ENCODE results near the gene CDKL1. TPM values are rescaled to one million over a fixed set of nuclear protein-coding genes. Genes with fewer than 3 reads are reported as not detected.
A peak's percentile ranks its signal among the peaks of the same experiment; 100 is the strongest.

The CDKL1 gene
- total and polyA plus RNA-seq, 2 of the 13 experiments (the other 11 are each of a cell fraction or from before 2014, with no cell fraction given) = 4.4 to 5.1 TPM

DNA sequence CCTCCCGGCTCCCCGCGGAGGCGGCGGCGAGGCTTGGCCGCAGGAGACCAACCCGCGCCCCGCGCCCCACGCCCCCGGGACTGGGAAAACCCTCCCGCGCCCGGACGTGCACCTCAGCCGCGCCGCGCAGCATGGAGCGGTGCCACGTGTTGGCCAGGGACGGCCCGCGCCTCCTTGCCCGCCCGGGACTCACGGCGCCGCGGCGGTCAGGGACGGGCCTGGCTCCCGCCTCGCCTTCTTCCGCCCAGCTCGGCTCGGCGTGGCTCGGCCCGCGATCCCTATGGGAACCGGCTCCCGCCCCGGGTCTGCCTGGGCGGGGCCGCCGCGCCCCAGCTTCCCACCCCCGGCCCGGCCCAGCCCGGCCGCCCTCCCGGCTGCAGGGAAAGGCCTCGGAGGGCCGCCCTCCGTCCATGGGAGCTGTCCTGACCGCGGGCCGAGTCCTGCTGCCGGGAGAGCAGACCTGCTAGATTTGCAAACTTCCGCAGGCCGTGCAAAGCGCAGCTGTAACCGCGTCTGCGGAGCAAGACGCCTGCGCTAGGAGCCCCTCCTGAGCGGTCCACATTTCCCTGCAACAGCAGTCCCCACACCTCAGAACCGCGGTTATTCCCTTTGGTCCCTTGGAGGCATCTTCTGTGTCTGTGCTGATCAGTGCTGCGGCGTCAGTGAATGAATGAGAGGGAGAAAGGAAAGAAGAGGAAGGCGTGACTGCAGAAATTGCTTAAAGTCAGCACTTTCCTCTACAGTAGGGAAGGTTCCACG, at the start of gene CDKL1 (continued):
- TF ChIP-seq, protein P1, sequence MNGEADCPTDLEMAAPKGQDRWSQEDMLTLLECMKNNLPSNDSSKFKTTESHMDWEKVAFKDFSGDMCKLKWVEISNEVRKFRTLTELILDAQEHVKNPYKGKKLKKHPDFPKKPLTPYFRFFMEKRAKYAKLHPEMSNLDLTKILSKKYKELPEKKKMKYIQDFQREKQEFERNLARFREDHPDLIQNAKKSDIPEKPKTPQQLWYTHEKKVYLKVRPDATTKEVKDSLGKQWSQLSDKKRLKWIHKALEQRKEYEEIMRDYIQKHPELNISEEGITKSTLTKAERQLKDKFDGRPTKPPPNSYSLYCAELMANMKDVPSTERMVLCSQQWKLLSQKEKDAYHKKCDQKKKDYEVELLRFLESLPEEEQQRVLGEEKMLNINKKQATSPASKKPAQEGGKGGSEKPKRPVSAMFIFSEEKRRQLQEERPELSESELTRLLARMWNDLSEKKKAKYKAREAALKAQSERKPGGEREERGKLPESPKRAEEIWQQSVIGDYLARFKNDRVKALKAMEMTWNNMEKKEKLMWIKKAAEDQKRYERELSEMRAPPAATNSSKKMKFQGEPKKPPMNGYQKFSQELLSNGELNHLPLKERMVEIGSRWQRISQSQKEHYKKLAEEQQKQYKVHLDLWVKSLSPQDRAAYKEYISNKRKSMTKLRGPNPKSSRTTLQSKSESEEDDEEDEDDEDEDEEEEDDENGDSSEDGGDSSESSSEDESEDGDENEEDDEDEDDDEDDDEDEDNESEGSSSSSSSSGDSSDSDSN (CRISPR knock-in tag; IDR thresholded peaks at IDR 0.05) = peak; percentile 91; the same call in 1 of the 2 replicates
- TF ChIP-seq, protein P2, sequence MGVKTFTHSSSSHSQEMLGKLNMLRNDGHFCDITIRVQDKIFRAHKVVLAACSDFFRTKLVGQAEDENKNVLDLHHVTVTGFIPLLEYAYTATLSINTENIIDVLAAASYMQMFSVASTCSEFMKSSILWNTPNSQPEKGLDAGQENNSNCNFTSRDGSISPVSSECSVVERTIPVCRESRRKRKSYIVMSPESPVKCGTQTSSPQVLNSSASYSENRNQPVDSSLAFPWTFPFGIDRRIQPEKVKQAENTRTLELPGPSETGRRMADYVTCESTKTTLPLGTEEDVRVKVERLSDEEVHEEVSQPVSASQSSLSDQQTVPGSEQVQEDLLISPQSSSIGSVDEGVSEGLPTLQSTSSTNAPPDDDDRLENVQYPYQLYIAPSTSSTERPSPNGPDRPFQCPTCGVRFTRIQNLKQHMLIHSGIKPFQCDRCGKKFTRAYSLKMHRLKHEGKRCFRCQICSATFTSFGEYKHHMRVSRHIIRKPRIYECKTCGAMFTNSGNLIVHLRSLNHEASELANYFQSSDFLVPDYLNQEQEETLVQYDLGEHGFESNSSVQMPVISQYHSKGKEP (CRISPR knock-in tag; IDR thresholded peaks at IDR 0.05) = peak; percentile 44; the same call in 1 of the 2 replicates
- no peak; the same call in 1 of the 2 replicates for TF ChIP-seq ZIK1 (CRISPR knock-in tag; IDR thresholded peaks at IDR 0.05; ENCODE audit: borderline replicate concordance, low read depth)
- no peak for TF ChIP-seq ZNF615 (CRISPR knock-in tag; IDR thresholded peaks at IDR 0.05; ENCODE audit: borderline replicate concordance)
- TF ChIP-seq ZNF382 (CRISPR knock-in tag; IDR thresholded peaks at IDR 0.05; ENCODE audit: borderline replicate concordance) = no peak
- TF ChIP-seq, protein P3, sequence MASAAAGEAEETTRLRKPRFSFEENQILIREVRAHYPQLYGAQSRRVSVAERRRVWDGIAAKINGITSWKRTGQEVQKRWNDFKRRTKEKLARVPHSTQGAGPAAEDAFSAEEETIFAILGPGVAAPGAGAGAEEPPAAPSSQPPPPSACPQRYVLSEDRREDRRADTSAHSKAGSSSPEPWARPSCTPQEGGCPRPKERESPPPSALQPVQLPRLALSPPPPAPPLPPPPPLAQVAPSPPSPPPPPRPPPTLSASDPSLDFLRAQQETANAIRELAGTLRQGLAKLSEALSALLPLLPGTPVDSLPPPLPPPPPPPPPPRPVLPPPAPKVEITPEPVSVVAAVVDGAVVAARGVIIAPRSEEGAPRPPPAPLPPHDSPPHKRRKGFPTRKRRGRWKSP (CRISPR knock-in tag; IDR thresholded peaks at IDR 0.05) = peak; percentile 72; the same call in 1 of the 2 replicates
- no peak for TF ChIP-seq SRF (IDR thresholded peaks at IDR 0.05; ENCODE audit: low read depth, low read length)
- TF ChIP-seq ZNF251 (CRISPR knock-in tag; IDR thresholded peaks at IDR 0.05) = no peak
- no peak for TF ChIP-seq ZNF674 (CRISPR knock-in tag; IDR thresholded peaks at IDR 0.05; ENCODE audit: low read depth)
- TF ChIP-seq, protein P4, sequence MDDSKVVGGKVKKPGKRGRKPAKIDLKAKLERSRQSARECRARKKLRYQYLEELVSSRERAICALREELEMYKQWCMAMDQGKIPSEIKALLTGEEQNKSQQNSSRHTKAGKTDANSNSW (CRISPR knock-in tag; IDR thresholded peaks at IDR 0.05; ENCODE audit: borderline replicate concordance) = peak; percentile 95; the same call in 1 of the 2 replicates
- TF ChIP-seq ETV6 (CRISPR knock-in tag; conservative IDR thresholded peaks at IDR 0.05) = peak; percentile 44; the same call in 1 of the 2 replicates
- no peak; the same call in 1 of the 2 replicates for TF ChIP-seq ZNF552 (CRISPR knock-in tag; IDR thresholded peaks at IDR 0.05; ENCODE audit: borderline replicate concordance)
- TF ChIP-seq, protein P5, sequence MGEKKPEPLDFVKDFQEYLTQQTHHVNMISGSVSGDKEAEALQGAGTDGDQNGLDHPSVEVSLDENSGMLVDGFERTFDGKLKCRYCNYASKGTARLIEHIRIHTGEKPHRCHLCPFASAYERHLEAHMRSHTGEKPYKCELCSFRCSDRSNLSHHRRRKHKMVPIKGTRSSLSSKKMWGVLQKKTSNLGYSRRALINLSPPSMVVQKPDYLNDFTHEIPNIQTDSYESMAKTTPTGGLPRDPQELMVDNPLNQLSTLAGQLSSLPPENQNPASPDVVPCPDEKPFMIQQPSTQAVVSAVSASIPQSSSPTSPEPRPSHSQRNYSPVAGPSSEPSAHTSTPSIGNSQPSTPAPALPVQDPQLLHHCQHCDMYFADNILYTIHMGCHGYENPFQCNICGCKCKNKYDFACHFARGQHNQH (CRISPR knock-in tag; IDR thresholded peaks at IDR 0.05) = no peak
- peak; percentile 86; the same call in 1 of the 2 replicates for TF ChIP-seq KLF12 (CRISPR knock-in tag; IDR thresholded peaks at IDR 0.05; ENCODE audit: borderline replicate concordance)
- no peak for TF ChIP-seq ZNF501 (CRISPR knock-in tag; IDR thresholded peaks at IDR 0.05)
- no peak for TF ChIP-seq ZNF296 (CRISPR knock-in tag; conservative IDR thresholded peaks at IDR 0.05)
- no peak for TF ChIP-seq ZNF720 (CRISPR knock-in tag; IDR thresholded peaks at IDR 0.05)
- TF ChIP-seq ZNF468 (CRISPR knock-in tag; IDR thresholded peaks at IDR 0.05) = no peak
- TF ChIP-seq, protein P6, sequence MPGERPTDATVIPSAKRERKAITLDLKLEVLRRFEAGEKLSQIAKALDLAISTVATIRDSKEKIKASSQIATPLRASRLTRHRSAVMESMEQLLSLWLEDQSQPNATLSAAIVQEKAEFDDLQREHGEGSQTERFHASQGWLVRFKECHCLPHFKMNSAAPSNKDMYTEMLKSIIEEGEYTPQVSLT (CRISPR knock-in tag; IDR thresholded peaks at IDR 0.05; ENCODE audit: borderline replicate concordance, low read depth) = no peak
- no peak for TF ChIP-seq HNF4G (IDR thresholded peaks at IDR 0.05; ENCODE audit: borderline replicate concordance, low read depth, low read length)
- TF ChIP-seq HNF4G (CRISPR knock-in tag; IDR thresholded peaks at IDR 0.05; ENCODE audit: borderline replicate concordance, low read depth) = no peak
- 0 out of 2 replicates have a peak, but pooled peaks have one; percentile 2 for TF ChIP-seq GATA4 (IDR thresholded peaks at IDR 0.05; ENCODE audit: borderline replicate concordance, low read depth)
